Kidney (tissue), 14 donors: ENCODE data around the gene SH3RF3. TPM values are rescaled to one million over a fixed set of nuclear protein-coding genes. Genes with fewer than 3 reads are reported as not detected.

Experiments
- DNase-seq, 5 donors: peaks; one replicate each; pipeline ENCODE4 v3.0.0-alpha.2; 2013 to 2020
- FAIRE-seq: peaks from 2 replicates; lab custom pipeline; 2012; peaks lifted over from hg19 to GRCh38; lab: Jason Lieb, UNC
- H3K27ac ChIP-seq, 2 donors: one replicate each; pipeline ENCODE4 v1.7.0; 2013; ENCODE audit warnings: low read depth in 2 of 2, low read length in 2 of 2, inconsistent platforms in 1 of 2
- H3K27me3 ChIP-seq: one replicate; pipeline ENCODE4 v1.7.1; 2013; ENCODE audit warnings: low read length, inconsistent platforms; ENCODE audit not compliant: control insufficient read depth, insufficient read depth
- H3K36me3 ChIP-seq, 3 donors: one replicate each; pipeline versions ENCODE4 v1.7.0 to v1.7.1; 2013; ENCODE audit warnings: low read length in 3 of 3, control low read depth in 1 of 3, inconsistent platforms in 1 of 3; ENCODE audit not compliant: insufficient read depth in 3 of 3, control insufficient read depth in 2 of 3
- H3K4me1 ChIP-seq, 3 donors: one replicate each; pipeline versions ENCODE4 v1.7.0 to v1.7.1; 2013; ENCODE audit warnings: low read length in 3 of 3, inconsistent platforms in 1 of 3, low read depth in 1 of 3; ENCODE audit not compliant: control insufficient read depth in 2 of 3, insufficient read depth in 2 of 3
- H3K4me3 ChIP-seq, 3 donors: one replicate each; pipeline versions ENCODE4 v1.7.0 to v1.8.1; 2013; ENCODE audit warnings: low read length in 3 of 3, control low read depth in 1 of 3, inconsistent platforms in 1 of 3
- H3K9ac ChIP-seq, 3 donors: one replicate each; pipeline versions ENCODE4 v1.7.0 to v1.7.1; 2013; ENCODE audit warnings: low read length in 3 of 3, control low read depth in 1 of 3, inconsistent platforms in 1 of 3
- H3K9me3 ChIP-seq, 3 donors: one replicate each; pipeline versions ENCODE4 v1.7.0 to v1.7.1; 2013; ENCODE audit warnings: low read length in 3 of 3, control low read depth in 1 of 3, inconsistent platforms in 1 of 3; ENCODE audit not compliant: control insufficient read depth in 2 of 3, insufficient read depth in 1 of 3
- CTCF ChIP-seq: IDR thresholded peaks from 3 replicates; pipeline ENCODE4 v1.5.1; 2012; ENCODE audit warnings: mild to moderate bottlenecking, moderate library complexity, borderline replicate concordance; ENCODE audit not compliant: insufficient read depth; ENCODE audit errors: extremely low read depth
- intact Hi-C: fragments of 100-400 bp; cut with DNase I; formaldehyde crosslinking; loops from one replicate; pipeline ENCODE4 v1.11.1; 2022
- polyA plus RNA-seq: library from polyadenylated mRNA; stranded (reverse); fragments of 350-450 nt; fragmentation: Illumina TruSeq; extraction: RNeasy Lipid Tissue Mini Kit (QIAGEN cat#74804); gene quantifications from one replicate; pipeline ENCODE4 v1.2.3, GENCODE V29; 2014; ENCODE audit warnings: low read depth, low replicate concordance; ENCODE audit not compliant: insufficient read depth
- total RNA-seq: library from RNA; stranded (reverse); fragmentation: NEBNext Ultra II Directional; extraction: Animal tissue kit (Norgen Biotek cat#: 25700); gene quantifications from one replicate; pipeline ENCODE4 v1.2.1, GENCODE V29; 2021
- donor health status: control.
- donor health status: control.
- donor health status: control.
- donor health status: control.
- donor health status: control.
- donor health status: DM: yes; HTN: yes; CAD: no.
- donor health status: Normal renal cell carcinoma (clear cell type).

The SH3RF3 gene
- total and polyA plus RNA-seq, 2 donors from 2014 or later: 1.7 to 10.7 TPM

- Histone ChIP-seq H3K9ac (no peak overlapping the region), H3K27me3 (no peaks in the 10 kb centered on the region), H3K36me3 (no peaks in the 10 kb centered on the region), H3K4me1 (no peaks in the 10 kb centered on the region), H3K9me3 (no peaks in the 10 kb centered on the region), H3K4me3 (no peak overlapping the region), H3K27ac (no peak overlapping the region)
- intact Hi-C loops: no loop called here
- DNase-seq (no peak), FAIRE-seq (no peak)
- no peak for TF ChIP-seq CTCF
Observed at GRCh38 chr2:109123586-109124201, 5.3 kb upstream of the SH3RF3 start.

- Histone ChIP-seq H3K4me3 (no peak overlapping the region), H3K9ac (no peak overlapping the region), H3K9me3 (no peaks in the 10 kb centered on the region), H3K4me1 (peaks cover 0 to 2% (median 0%) of the 10 kb centered on the region in 3 donors), H3K36me3 (no peaks in the 10 kb centered on the region), H3K27me3 (no peaks in the 10 kb centered on the region), H3K27ac (no peak overlapping the region)
- DNase-seq (peak in 3 of 5 donors; percentile 30 to 55 (median 37)), FAIRE-seq (no peak)
- intact Hi-C loops: loop anchor here (5.0 kb wide), 1 partner anchor 387 kb away; no protein-coding TSS in a partner anchor
- TF ChIP-seq CTCF: no peak
Observed at GRCh38 chr2:109124982-109125592, 3.9 kb upstream of the SH3RF3 start.

GRCh38 chr2:109125593-109126500, 3.2 kb upstream of the SH3RF3 start:
- Histone ChIP-seq H3K36me3 (no peaks in the 10 kb centered on the region), H3K9me3 (no peaks in the 10 kb centered on the region), H3K4me3 (no peak overlapping the region), H3K27me3 (peaks cover under 1% of the 10 kb centered on the region), H3K9ac (no peak overlapping the region), H3K27ac (no peak overlapping the region), H3K4me1 (peaks cover 0 to 2% (median 0%) of the 10 kb centered on the region in 3 donors)
- FAIRE-seq (no peak), DNase-seq (no peak)
- intact Hi-C loops: loop anchor here (5.0 kb wide), 1 partner anchor 386 kb away; no protein-coding TSS in a partner anchor
- no peak for TF ChIP-seq CTCF
